ENCODE data around the gene ZNF235.

ZNF235 gene

DNA sequence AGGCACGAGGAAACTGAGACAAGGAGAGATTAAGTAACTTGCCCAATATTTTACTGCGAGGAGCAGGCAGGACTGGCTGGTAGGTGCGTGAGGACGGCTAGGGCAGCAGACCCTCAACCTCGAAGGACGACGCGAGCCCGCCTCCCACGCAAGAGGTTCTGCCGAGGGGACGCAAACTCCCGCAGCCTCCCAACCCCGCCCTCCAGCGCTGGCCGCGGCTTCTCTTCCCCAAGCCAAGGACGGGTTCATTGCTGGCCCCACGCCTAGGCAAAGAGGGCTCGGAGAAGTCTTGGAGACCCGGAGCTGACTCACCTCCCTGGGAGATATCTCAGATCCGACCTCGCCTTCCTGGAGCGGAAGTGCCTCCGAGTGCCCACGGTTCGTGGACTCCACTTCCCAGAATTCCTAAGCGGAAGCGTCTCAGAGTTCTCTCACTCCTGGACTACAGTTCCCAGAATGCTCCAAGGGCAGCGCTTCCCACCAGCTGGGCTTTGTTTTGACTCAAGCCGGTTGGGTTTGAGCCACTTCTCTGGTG is at the start of gene ZNF235 (continued):
- TF ChIP-seq ZXDB (tag by site-specific recombination; IDR thresholded peaks at IDR 0.05) = peak; percentile 63
- TF ChIP-seq, protein P1, sequence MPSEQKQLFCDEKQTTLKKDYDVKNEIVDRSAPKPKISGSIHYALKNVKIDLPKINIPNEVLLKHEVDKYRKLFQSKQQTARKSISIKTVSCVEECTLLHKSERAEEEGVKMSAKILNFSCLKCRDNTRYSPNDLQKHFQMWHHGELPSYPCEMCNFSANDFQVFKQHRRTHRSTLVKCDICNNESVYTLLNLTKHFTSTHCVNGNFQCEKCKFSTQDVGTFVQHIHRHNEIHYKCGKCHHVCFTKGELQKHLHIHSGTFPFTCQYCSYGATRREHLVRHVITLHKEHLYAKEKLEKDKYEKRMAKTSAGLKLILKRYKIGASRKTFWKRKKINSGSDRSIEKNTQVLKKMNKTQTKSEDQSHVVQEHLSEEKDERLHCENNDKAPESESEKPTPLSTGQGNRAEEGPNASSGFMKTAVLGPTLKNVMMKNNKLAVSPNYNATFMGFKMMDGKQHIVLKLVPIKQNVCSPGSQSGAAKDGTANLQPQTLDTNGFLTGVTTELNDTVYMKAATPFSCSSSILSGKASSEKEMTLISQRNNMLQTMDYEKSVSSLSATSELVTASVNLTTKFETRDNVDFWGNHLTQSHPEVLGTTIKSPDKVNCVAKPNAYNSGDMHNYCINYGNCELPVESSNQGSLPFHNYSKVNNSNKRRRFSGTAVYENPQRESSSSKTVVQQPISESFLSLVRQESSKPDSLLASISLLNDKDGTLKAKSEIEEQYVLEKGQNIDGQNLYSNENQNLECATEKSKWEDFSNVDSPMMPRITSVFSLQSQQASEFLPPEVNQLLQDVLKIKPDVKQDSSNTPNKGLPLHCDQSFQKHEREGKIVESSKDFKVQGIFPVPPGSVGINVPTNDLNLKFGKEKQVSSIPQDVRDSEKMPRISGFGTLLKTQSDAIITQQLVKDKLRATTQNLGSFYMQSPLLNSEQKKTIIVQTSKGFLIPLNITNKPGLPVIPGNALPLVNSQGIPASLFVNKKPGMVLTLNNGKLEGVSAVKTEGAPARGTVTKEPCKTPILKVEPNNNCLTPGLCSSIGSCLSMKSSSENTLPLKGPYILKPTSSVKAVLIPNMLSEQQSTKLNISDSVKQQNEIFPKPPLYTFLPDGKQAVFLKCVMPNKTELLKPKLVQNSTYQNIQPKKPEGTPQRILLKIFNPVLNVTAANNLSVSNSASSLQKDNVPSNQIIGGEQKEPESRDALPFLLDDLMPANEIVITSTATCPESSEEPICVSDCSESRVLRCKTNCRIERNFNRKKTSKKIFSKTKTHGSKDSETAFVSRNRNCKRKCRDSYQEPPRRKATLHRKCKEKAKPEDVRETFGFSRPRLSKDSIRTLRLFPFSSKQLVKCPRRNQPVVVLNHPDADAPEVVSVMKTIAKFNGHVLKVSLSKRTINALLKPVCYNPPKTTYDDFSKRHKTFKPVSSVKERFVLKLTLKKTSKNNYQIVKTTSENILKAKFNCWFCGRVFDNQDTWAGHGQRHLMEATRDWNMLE (tag by site-specific recombination; conservative IDR thresholded peaks at IDR 0.05; ENCODE audit: low read depth) = peak; percentile 67
- TF ChIP-seq, protein P2, sequence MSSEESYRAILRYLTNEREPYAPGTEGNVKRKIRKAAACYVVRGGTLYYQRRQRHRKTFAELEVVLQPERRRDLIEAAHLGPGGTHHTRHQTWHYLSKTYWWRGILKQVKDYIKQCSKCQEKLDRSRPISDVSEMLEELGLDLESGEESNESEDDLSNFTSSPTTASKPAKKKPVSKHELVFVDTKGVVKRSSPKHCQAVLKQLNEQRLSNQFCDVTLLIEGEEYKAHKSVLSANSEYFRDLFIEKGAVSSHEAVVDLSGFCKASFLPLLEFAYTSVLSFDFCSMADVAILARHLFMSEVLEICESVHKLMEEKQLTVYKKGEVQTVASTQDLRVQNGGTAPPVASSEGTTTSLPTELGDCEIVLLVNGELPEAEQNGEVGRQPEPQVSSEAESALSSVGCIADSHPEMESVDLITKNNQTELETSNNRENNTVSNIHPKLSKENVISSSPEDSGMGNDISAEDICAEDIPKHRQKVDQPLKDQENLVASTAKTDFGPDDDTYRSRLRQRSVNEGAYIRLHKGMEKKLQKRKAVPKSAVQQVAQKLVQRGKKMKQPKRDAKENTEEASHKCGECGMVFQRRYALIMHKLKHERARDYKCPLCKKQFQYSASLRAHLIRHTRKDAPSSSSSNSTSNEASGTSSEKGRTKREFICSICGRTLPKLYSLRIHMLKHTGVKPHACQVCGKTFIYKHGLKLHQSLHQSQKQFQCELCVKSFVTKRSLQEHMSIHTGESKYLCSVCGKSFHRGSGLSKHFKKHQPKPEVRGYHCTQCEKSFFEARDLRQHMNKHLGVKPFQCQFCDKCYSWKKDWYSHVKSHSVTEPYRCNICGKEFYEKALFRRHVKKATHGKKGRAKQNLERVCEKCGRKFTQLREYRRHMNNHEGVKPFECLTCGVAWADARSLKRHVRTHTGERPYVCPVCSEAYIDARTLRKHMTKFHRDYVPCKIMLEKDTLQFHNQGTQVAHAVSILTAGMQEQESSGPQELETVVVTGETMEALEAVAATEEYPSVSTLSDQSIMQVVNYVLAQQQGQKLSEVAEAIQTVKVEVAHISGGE (tag by site-specific recombination; conservative IDR thresholded peaks at IDR 0.05; ENCODE audit: low read depth) = peak; percentile 92
- TF ChIP-seq, protein P3, sequence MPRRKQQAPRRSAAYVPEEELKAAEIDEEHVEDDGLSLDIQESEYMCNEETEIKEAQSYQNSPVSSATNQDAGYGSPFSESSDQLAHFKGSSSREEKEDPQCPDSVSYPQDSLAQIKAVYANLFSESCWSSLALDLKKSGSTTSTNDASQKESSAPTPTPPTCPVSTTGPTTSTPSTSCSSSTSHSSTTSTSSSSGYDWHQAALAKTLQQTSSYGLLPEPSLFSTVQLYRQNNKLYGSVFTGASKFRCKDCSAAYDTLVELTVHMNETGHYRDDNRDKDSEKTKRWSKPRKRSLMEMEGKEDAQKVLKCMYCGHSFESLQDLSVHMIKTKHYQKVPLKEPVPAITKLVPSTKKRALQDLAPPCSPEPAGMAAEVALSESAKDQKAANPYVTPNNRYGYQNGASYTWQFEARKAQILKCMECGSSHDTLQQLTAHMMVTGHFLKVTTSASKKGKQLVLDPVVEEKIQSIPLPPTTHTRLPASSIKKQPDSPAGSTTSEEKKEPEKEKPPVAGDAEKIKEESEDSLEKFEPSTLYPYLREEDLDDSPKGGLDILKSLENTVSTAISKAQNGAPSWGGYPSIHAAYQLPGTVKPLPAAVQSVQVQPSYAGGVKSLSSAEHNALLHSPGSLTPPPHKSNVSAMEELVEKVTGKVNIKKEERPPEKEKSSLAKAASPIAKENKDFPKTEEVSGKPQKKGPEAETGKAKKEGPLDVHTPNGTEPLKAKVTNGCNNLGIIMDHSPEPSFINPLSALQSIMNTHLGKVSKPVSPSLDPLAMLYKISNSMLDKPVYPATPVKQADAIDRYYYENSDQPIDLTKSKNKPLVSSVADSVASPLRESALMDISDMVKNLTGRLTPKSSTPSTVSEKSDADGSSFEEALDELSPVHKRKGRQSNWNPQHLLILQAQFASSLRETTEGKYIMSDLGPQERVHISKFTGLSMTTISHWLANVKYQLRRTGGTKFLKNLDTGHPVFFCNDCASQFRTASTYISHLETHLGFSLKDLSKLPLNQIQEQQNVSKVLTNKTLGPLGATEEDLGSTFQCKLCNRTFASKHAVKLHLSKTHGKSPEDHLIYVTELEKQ (tag by site-specific recombination; IDR thresholded peaks at IDR 0.05; ENCODE audit: borderline replicate concordance) = no peak
- TF ChIP-seq, protein P4, sequence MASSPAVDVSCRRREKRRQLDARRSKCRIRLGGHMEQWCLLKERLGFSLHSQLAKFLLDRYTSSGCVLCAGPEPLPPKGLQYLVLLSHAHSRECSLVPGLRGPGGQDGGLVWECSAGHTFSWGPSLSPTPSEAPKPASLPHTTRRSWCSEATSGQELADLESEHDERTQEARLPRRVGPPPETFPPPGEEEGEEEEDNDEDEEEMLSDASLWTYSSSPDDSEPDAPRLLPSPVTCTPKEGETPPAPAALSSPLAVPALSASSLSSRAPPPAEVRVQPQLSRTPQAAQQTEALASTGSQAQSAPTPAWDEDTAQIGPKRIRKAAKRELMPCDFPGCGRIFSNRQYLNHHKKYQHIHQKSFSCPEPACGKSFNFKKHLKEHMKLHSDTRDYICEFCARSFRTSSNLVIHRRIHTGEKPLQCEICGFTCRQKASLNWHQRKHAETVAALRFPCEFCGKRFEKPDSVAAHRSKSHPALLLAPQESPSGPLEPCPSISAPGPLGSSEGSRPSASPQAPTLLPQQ (tag by site-specific recombination; IDR thresholded peaks at IDR 0.05) = peak; percentile 65
- TF ChIP-seq, protein P5, sequence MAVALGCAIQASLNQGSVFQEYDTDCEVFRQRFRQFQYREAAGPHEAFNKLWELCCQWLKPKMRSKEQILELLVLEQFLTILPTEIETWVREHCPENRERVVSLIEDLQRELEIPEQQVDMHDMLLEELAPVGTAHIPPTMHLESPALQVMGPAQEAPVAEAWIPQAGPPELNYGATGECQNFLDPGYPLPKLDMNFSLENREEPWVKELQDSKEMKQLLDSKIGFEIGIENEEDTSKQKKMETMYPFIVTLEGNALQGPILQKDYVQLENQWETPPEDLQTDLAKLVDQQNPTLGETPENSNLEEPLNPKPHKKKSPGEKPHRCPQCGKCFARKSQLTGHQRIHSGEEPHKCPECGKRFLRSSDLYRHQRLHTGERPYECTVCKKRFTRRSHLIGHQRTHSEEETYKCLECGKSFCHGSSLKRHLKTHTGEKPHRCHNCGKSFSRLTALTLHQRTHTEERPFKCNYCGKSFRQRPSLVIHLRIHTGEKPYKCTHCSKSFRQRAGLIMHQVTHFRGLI (tag by site-specific recombination; IDR thresholded peaks at IDR 0.05) = peak; percentile 73; the same call in 1 of the 2 replicates
- peak; percentile 77 for TF ChIP-seq ZNF335 (tag by site-specific recombination; conservative IDR thresholded peaks at IDR 0.05)
- TF ChIP-seq SP3 (tag by site-specific recombination; IDR thresholded peaks at IDR 0.05) = peak; percentile 56
- peak; percentile 55 for TF ChIP-seq IKZF3 (tag by site-specific recombination; IDR thresholded peaks at IDR 0.05)
- TF ChIP-seq ZNF843 (tag by site-specific recombination; IDR thresholded peaks at IDR 0.05) = 0 out of 2 replicates have a peak, but pooled peaks have one; percentile 42
- TF ChIP-seq EGR2 (tag by site-specific recombination; IDR thresholded peaks at IDR 0.05; ENCODE audit: low read depth) = peak; percentile 56
- peak; percentile 87 for TF ChIP-seq ZBTB17 (tag by site-specific recombination; IDR thresholded peaks at IDR 0.05)

All from HEK293 (cell line).